ENCODE measurements around the gene MED19.
"Not testable (repeated sequence)": the region's sequence is repeated elsewhere in the genome, so short reads cannot be mapped to it uniquely, and the experiment has no call there.

The MED19 gene

GRCh38 chr11:57735619-57736298 lies 23.7 kb upstream of the MED19 start:
- Histone ChIP-seq H3K18ac (ENCODE audit: low read length) (no peak overlapping the region), H3K4me1 (ENCODE audit: control insufficient read depth, low read depth, low read length) (no peaks in the 10 kb centered on the region), H2BK15ac (replicated peaks; ENCODE audit: low read depth) (no peak overlapping the region), H3K4ac (ENCODE audit: low read depth, low read length) (no peak overlapping the region), H3K27me3 (ENCODE audit: insufficient read depth, low read length, poor library complexity) (no peaks in the 10 kb centered on the region), H2AK5ac (ENCODE audit: low read length) (no peak overlapping the region), H3K9ac (ENCODE audit: low read length) (no peak overlapping the region), H3K79me1 (ENCODE audit: low read length) (peaks cover 8% of the 10 kb centered on the region), H2BK5ac (ENCODE audit: low read length) (no peak overlapping the region), H2BK120ac (ENCODE audit: low read depth, low read length) (no peak overlapping the region), H3K27ac (ENCODE audit: low read depth, low read length) (no peak overlapping the region), H3K4me2 (ENCODE audit: low read length) (no peak overlapping the region), H4K8ac (ENCODE audit: low read depth, low read length) (no peak overlapping the region), H4K5ac (ENCODE audit: low read length) (no peak overlapping the region), H3K56ac (ENCODE audit: low read length) (no peak overlapping the region), H3K23ac (ENCODE audit: low read length) (no peak overlapping the region), H3K36me3 (ENCODE audit: control insufficient read depth, insufficient read depth, low read length) (peaks cover 3% of the 10 kb centered on the region), H3K4me3 (ENCODE audit: low read length) (no peak overlapping the region), H3K79me2 (ENCODE audit: control insufficient read depth, insufficient read depth, low read length) (peaks cover 5% of the 10 kb centered on the region)
- DNase-seq, result peak; percentile 51
- WGBS (ENCODE audit: extremely low coverage, insufficient coverage, low lambda C conversion rate), result no CpG with 5 or more reads among the region's 3 CpGs

DNA sequence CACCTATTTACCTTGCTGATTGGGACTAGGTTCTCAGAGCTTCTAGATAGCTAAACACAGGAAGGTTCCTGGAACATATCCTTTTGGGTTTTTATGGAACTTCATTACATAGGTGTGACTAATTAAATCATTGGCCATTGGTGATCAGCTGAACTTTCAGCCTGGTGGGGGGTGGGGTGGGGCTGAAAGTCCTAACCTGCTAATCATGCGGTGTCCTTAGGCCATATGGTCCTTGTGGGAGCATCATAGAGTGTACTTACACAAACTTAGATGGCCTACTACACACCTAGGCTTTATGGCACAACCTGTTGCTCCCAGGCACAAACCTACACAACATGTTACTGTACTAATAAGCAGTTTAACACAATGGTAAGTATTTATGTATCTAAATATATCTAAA lies 20.6 kb upstream of the MED19 start:
- Histone ChIP-seq H3K36me3 (ENCODE audit: control insufficient read depth, insufficient read depth, low read length) (peaks cover 2% of the 10 kb centered on the region), H3K18ac (ENCODE audit: low read length) (no peak overlapping the region), H3K79me1 (ENCODE audit: low read length) (peaks cover 7% of the 10 kb centered on the region), H3K79me2 (ENCODE audit: control insufficient read depth, insufficient read depth, low read length) (peaks cover 7% of the 10 kb centered on the region), H3K23ac (ENCODE audit: low read length) (no peak overlapping the region), H2BK15ac (replicated peaks; ENCODE audit: low read depth) (no peak overlapping the region), H3K56ac (ENCODE audit: low read length) (no peak overlapping the region), H3K27ac (ENCODE audit: low read depth, low read length) (no peak overlapping the region), H3K4me2 (ENCODE audit: low read length) (no peak overlapping the region), H3K9ac (ENCODE audit: low read length) (no peak overlapping the region), H4K8ac (ENCODE audit: low read depth, low read length) (no peak overlapping the region), H3K27me3 (ENCODE audit: insufficient read depth, low read length, poor library complexity) (no peaks in the 10 kb centered on the region), H4K5ac (ENCODE audit: low read length) (no peak overlapping the region), H3K4ac (ENCODE audit: low read depth, low read length) (no peak overlapping the region), H2BK5ac (ENCODE audit: low read length) (no peak overlapping the region), H3K4me3 (ENCODE audit: low read length) (no peak overlapping the region), H2AK5ac (ENCODE audit: low read length) (no peak overlapping the region), H2BK120ac (ENCODE audit: low read depth, low read length) (no peak overlapping the region), H3K4me1 (ENCODE audit: control insufficient read depth, low read depth, low read length) (no peaks in the 10 kb centered on the region)
- DNase-seq, result no peak
- WGBS (ENCODE audit: extremely low coverage, insufficient coverage, low lambda C conversion rate), result no CpG with 5 or more reads among the region's 1 CpG

DNA sequence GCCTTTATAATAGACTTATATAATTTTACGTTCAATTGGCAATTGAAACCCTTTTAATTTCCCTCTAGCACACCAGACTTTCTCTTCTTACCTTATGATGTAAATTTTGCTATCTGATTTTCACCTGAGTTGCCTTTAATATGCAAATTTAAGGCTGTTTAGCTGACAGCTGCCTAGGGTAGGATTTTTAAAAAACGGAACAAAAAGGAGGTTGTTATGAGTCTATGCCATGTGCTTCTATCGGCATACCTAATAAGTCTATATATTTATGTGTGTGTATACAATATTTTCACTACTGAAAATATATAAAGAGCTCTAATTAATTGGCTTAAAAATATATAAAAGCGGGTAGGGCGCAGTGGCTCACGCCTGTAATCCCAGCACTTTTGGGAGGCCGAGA lies 17.5 kb upstream of the MED19 start:
- Histone ChIP-seq H3K56ac (ENCODE audit: low read length) (no peak overlapping the region), H3K27me3 (ENCODE audit: insufficient read depth, low read length, poor library complexity) (no peaks in the 10 kb centered on the region), H3K18ac (ENCODE audit: low read length) (no peak overlapping the region), H3K23ac (ENCODE audit: low read length) (no peak overlapping the region), H4K5ac (ENCODE audit: low read length) (no peak overlapping the region), H3K79me1 (ENCODE audit: low read length) (peaks cover 7% of the 10 kb centered on the region), H3K4me1 (ENCODE audit: control insufficient read depth, low read depth, low read length) (no peaks in the 10 kb centered on the region), H2BK120ac (ENCODE audit: low read depth, low read length) (no peak overlapping the region), H3K4me2 (ENCODE audit: low read length) (no peak overlapping the region), H2BK15ac (replicated peaks; ENCODE audit: low read depth) (no peak overlapping the region), H3K79me2 (ENCODE audit: control insufficient read depth, insufficient read depth, low read length) (peaks cover 12% of the 10 kb centered on the region), H3K27ac (ENCODE audit: low read depth, low read length) (no peak overlapping the region), H3K4ac (ENCODE audit: low read depth, low read length) (no peak overlapping the region), H2AK5ac (ENCODE audit: low read length) (no peak overlapping the region), H2BK5ac (ENCODE audit: low read length) (no peak overlapping the region), H3K9ac (ENCODE audit: low read length) (no peak overlapping the region), H4K8ac (ENCODE audit: low read depth, low read length) (no peak overlapping the region), H3K36me3 (ENCODE audit: control insufficient read depth, insufficient read depth, low read length) (no peaks in the 10 kb centered on the region), H3K4me3 (ENCODE audit: low read length) (no peak overlapping the region)
- no CpG with 5 or more reads among the region's 7 CpGs for WGBS (ENCODE audit: extremely low coverage, insufficient coverage, low lambda C conversion rate)
- DNase-seq, result no peak

- peak; percentile 18 for DNase-seq
- no peak overlapping the region for H3K18ac ChIP-seq (ENCODE audit: low read length)
- no peak overlapping the region for H4K8ac ChIP-seq (ENCODE audit: low read depth, low read length)
- no peak overlapping the region for H2AK5ac ChIP-seq (ENCODE audit: low read length)
- H4K5ac ChIP-seq (ENCODE audit: low read length), result no peak overlapping the region
- no peak overlapping the region for H3K23ac ChIP-seq (ENCODE audit: low read length)
- peaks cover 16% of the 10 kb centered on the region for H3K79me2 ChIP-seq (ENCODE audit: control insufficient read depth, insufficient read depth, low read length)
- H3K9ac ChIP-seq (ENCODE audit: low read length), result no peak overlapping the region
- H3K4me1 ChIP-seq (ENCODE audit: control insufficient read depth, low read depth, low read length), result no peaks in the 10 kb centered on the region
- H2BK15ac ChIP-seq (replicated peaks; ENCODE audit: low read depth), result no peak overlapping the region
- no peak overlapping the region for H2BK120ac ChIP-seq (ENCODE audit: low read depth, low read length)
- no CpG with 5 or more reads among the region's 7 CpGs for WGBS (ENCODE audit: extremely low coverage, insufficient coverage, low lambda C conversion rate)
- H2BK5ac ChIP-seq (ENCODE audit: low read length), result no peak overlapping the region
- H3K4ac ChIP-seq (ENCODE audit: low read depth, low read length), result no peak overlapping the region
- H3K79me1 ChIP-seq (ENCODE audit: low read length), result peaks cover 11% of the 10 kb centered on the region
- H3K27ac ChIP-seq (ENCODE audit: low read depth, low read length), result no peak overlapping the region
- no peak overlapping the region for H3K4me2 ChIP-seq (ENCODE audit: low read length)
- no peak overlapping the region for H3K56ac ChIP-seq (ENCODE audit: low read length)
- no peaks in the 10 kb centered on the region for H3K36me3 ChIP-seq (ENCODE audit: control insufficient read depth, insufficient read depth, low read length)
- no peaks in the 10 kb centered on the region for H3K27me3 ChIP-seq (ENCODE audit: insufficient read depth, low read length, poor library complexity)
- no peak overlapping the region for H3K4me3 ChIP-seq (ENCODE audit: low read length)
Observed at GRCh38 chr11:57728829-57729228, 16.8 kb upstream of the MED19 start.

- Histone ChIP-seq H3K18ac (ENCODE audit: low read length) (no peak overlapping the region), H3K79me2 (ENCODE audit: control insufficient read depth, insufficient read depth, low read length) (peaks cover 14% of the 10 kb centered on the region), H3K23ac (ENCODE audit: low read length) (no peak overlapping the region), H2BK5ac (ENCODE audit: low read length) (no peak overlapping the region), H4K5ac (ENCODE audit: low read length) (no peak overlapping the region), H4K8ac (ENCODE audit: low read depth, low read length) (no peak overlapping the region), H3K36me3 (ENCODE audit: control insufficient read depth, insufficient read depth, low read length) (no peaks in the 10 kb centered on the region), H2AK5ac (ENCODE audit: low read length) (no peak overlapping the region), H3K27ac (ENCODE audit: low read depth, low read length) (no peak overlapping the region), H3K4me3 (ENCODE audit: low read length) (no peak overlapping the region), H3K56ac (ENCODE audit: low read length) (no peak overlapping the region), H3K9ac (ENCODE audit: low read length) (no peak overlapping the region), H3K4me2 (ENCODE audit: low read length) (no peak overlapping the region), H3K79me1 (ENCODE audit: low read length) (peaks cover 8% of the 10 kb centered on the region), H3K27me3 (ENCODE audit: insufficient read depth, low read length, poor library complexity) (no peaks in the 10 kb centered on the region), H2BK120ac (ENCODE audit: low read depth, low read length) (no peak overlapping the region), H3K4me1 (ENCODE audit: control insufficient read depth, low read depth, low read length) (no peaks in the 10 kb centered on the region), H2BK15ac (replicated peaks; ENCODE audit: low read depth) (no peak overlapping the region), H3K4ac (ENCODE audit: low read depth, low read length) (no peak overlapping the region)
- no CpG with 5 or more reads among the region's 2 CpGs for WGBS (ENCODE audit: extremely low coverage, insufficient coverage, low lambda C conversion rate)
- no peak for DNase-seq
Observed at GRCh38 chr11:57727185-57727584, 15.2 kb upstream of the MED19 start.

DNA sequence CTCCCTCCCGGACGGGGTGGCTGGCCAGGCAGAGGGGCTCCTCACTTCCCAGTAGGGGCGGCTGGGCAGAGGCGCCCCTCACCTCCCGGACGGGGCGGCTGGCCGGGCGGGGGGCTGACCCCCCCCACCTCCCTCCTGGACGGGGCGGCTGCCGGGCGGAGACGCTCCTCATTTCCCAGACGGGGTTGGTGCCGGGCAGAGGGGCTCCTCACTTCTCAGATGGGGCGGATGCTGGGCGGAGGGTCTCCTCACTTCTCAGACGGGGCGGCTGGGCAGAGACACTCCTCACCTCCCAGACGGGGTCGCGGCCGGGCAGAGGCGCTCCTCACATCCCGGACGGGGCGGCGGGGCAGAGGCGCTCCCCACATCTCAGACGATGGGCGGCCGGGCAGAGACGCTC lies 4.7 kb upstream of the MED19 start:
- H3K4me1 ChIP-seq (ENCODE audit: control insufficient read depth, low read depth, low read length); H2BK120ac ChIP-seq (ENCODE audit: low read depth, low read length); H3K4me2 ChIP-seq (ENCODE audit: low read length); H2BK15ac ChIP-seq (replicated peaks; ENCODE audit: low read depth); H3K4ac ChIP-seq (ENCODE audit: low read depth, low read length); H3K36me3 ChIP-seq (ENCODE audit: control insufficient read depth, insufficient read depth, low read length); H3K4me3 ChIP-seq (ENCODE audit: low read length); DNase-seq; H3K27me3 ChIP-seq (ENCODE audit: insufficient read depth, low read length, poor library complexity); H2BK5ac ChIP-seq (ENCODE audit: low read length); H3K27ac ChIP-seq (ENCODE audit: low read depth, low read length); H2AK5ac ChIP-seq (ENCODE audit: low read length); H3K23ac ChIP-seq (ENCODE audit: low read length); H3K18ac ChIP-seq (ENCODE audit: low read length); H3K56ac ChIP-seq (ENCODE audit: low read length); H4K5ac ChIP-seq (ENCODE audit: low read length); H3K9ac ChIP-seq (ENCODE audit: low read length); H4K8ac ChIP-seq (ENCODE audit: low read depth, low read length): not testable (repeated sequence)
- H3K79me1 ChIP-seq (ENCODE audit: low read length), result peaks cover 10% of the 10 kb centered on the region
- peaks cover 40% of the 10 kb centered on the region for H3K79me2 ChIP-seq (ENCODE audit: control insufficient read depth, insufficient read depth, low read length)
- no CpG with 5 or more reads among the region's 34 CpGs for WGBS (ENCODE audit: extremely low coverage, insufficient coverage, low lambda C conversion rate)
